Measurements from ENCODE around the gene DTNBP1. TPM values are rescaled to one million over a fixed set of nuclear protein-coding genes. Genes with fewer than 3 reads are reported as not detected.
"Not testable (repeated sequence)": the region's sequence is repeated elsewhere in the genome, so short reads cannot be mapped to it uniquely, and the experiment has no call there.

Gene DTNBP1
- total and polyA plus RNA-seq, 2 of the 13 experiments (the other 11 are each of a cell fraction or from before 2014, with no cell fraction given): 6.6 to 19.1 TPM

GRCh38 chr6:15653581-15653980 lies 9.2 kb downstream of the DTNBP1 start (continued):
- no peak for TF ChIP-seq SOX13 (IDR thresholded peaks at IDR 0.05)
- TF ChIP-seq SOX13 (CRISPR knock-in tag; conservative IDR thresholded peaks at IDR 0.05 in 1 of 2, IDR thresholded peaks at IDR 0.05 in 1 of 2): no peak
- TF ChIP-seq ZNF550 (CRISPR knock-in tag; IDR thresholded peaks at IDR 0.05; ENCODE audit: borderline replicate concordance): no peak
- no peak for TF ChIP-seq E2F5 (CRISPR knock-in tag; conservative IDR thresholded peaks at IDR 0.05)
- no peak for TF ChIP-seq JUN (CRISPR knock-in tag; IDR thresholded peaks at IDR 0.05)
- TF ChIP-seq POLR2AphosphoS2 (IDR thresholded peaks at IDR 0.05; ENCODE audit: low read depth, low read length): no peak
- no peak for TF ChIP-seq KDM4B (CRISPR knock-in tag; IDR thresholded peaks at IDR 0.05)
- no peak for TF ChIP-seq TCF7L2 (IDR thresholded peaks at IDR 0.05; ENCODE audit: low read depth, low read length)
- TF ChIP-seq CSRNP1 (CRISPR knock-in tag; IDR thresholded peaks at IDR 0.05): no peak
- no peak for TF ChIP-seq NR2F2 (IDR thresholded peaks at IDR 0.05; ENCODE audit: borderline replicate concordance, low read depth)
- TF ChIP-seq TOE1 (CRISPR knock-in tag; IDR thresholded peaks at IDR 0.05): no peak
- TF ChIP-seq ZC3H4 (CRISPR knock-in tag; IDR thresholded peaks at IDR 0.05; ENCODE audit: borderline replicate concordance): no peak
- TF ChIP-seq PLSCR1 (CRISPR knock-in tag; IDR thresholded peaks at IDR 0.05; ENCODE audit: borderline replicate concordance): no peak

GRCh38 chr6:15650004-15650559 lies 12.7 kb downstream of the DTNBP1 start:
- H3K27me3 ChIP-seq (ENCODE audit: control insufficient read depth in 1 of 2, insufficient read depth in 2 of 2, low read length in 2 of 2); intact Hi-C loops (cut with micrococcal nuclease; ENCODE audit: unreplicated experiment); BruUV-seq (replicated peaks); H3K36me3 ChIP-seq (replicated peaks in 1 of 2; ENCODE audit: control insufficient read depth in 1 of 2, insufficient read depth in 2 of 2, low read length in 2 of 2); ATAC-seq; H3K4me1 ChIP-seq (ENCODE audit: insufficient read depth, low read length); in situ Hi-C loops (cut with HindIII; ENCODE audit: extremely low pct_ligation_motif_present, low pct_unique_long_range_greater_than_20kb); FAIRE-seq; H3K9ac ChIP-seq (ENCODE audit: insufficient read depth, low read depth, low read length); DNase-seq (ENCODE audit: low spot score); H4K20me1 ChIP-seq (ENCODE audit: insufficient read depth, low read length); CTCF ChIA-PET (ENCODE audit: low intra/inter-chr PET ratio, low total read pairs); H3K9me3 ChIP-seq (ENCODE audit: low read length); H3K27ac ChIP-seq (ENCODE audit: extremely low read length, insufficient read depth, low read length); POLR2A ChIA-PET; H3K4me3 ChIP-seq (replicated peaks in 1 of 3; ENCODE audit: insufficient read depth in 1 of 3, low read depth in 2 of 3, low read length in 3 of 3); H3K79me2 ChIP-seq (ENCODE audit: insufficient read depth, low read length); H3K4me2 ChIP-seq (ENCODE audit: low read depth, low read length); H2AFZ ChIP-seq (ENCODE audit: low read length): not testable (repeated sequence)
- WGBS (ENCODE audit: low lambda C conversion rate): 89% methylated on average over 7 of the region's 7 CpGs

All from HepG2 (cell line).